HG02588 (cell line): ENCODE results near the gene TMEM138.
"Not testable (repeated sequence)": the region's sequence is repeated elsewhere in the genome, so short reads cannot be mapped to it uniquely, and the experiment has no call there.

Experiments
- ATAC-seq: cut with Tn5 transposase; IDR thresholded peaks from one replicate; pipeline ENCODE4 v1.9.1; 2021; ENCODE audit warnings: mild to moderate bottlenecking, moderate library complexity; ENCODE audit not compliant: unreplicated experiment

The TMEM138 gene

DNA sequence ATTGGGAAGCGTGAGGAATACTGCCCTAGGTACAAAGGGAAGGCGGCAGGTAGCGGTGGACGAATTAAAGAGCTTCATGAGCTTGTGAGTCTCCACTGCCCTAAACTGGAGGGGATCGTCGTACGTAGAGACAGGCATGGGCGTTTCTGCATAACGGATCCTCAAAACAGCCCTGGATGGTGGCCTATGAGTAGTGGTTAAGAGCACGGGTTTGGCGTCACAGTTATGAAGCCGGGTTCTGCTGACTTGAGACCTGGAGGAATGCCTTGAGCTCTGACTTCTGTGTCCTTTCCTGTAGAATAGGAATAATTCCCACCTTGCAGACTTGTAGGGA, 335 bp downstream of the TMEM138 start:
- ATAC-seq, result no peak

DNA sequence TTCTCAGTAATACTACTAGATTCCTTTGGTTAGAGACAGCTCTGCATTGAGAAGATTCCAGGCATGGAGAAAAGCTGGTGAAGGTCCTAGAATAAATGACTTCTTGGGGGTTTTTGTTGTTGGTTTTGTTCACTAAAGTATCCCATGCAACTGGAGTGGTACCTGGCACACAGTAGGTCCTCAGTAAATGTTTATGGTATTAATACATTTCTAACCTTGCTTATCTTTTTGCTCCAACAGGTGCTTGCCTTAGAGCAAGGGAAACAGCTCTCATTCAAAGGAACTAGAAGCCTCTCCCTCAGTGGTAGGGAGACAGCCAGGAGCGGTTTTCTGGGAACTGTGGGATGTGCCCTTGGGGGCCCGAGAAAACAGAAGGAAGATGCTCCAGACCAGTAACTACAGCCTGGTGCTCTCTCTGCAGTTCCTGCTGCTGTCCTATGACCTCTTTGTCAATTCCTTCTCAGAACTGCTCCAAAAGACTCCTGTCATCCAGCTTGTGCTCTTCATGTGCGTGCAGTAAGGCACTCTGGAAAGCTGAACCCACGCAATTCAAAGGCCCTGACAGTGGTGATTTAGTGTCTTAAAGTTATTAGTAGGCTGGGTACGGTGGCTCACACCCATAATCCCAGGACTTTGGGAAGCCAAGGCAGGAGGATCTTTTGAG, 2.0 kb downstream of the TMEM138 start:
- no peak for ATAC-seq

DNA sequence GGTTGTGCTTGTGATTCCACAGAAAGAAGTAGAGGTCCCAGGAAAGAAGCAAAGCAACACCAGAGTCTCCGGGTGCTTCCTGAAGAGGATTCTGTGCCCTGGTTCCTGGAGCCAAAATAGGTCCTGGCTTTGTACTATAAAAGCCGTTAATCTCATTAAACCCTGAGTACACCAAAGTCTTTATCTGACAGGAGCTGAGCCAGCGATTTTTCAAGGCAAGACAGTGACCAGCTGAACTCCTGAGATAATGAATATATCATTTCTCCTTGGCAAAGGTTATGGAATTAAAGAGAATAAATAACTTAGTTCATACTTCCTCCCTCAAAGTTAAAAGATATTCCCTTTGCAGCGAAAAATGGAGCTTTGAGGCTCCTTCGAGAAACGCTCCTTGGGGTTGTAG, 5.2 kb downstream of the TMEM138 start:
- no peak for ATAC-seq

DNA sequence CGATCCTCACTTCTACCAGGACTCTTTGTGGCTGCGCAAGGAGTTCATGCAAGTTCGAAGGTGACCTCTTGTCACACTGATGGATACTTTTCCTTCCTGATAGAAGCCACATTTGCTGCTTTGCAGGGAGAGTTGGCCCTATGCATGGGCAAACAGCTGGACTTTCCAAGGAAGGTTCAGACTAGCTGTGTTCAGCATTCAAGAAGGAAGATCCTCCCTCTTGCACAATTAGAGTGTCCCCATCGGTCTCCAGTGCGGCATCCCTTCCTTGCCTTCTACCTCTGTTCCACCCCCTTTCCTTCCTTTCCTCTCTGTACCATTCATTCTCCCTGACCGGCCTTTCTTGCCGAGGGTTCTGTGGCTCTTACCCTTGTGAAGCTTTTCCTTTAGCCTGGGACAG, 6.5 kb downstream of the TMEM138 start:
- ATAC-seq, result no peak

DNA sequence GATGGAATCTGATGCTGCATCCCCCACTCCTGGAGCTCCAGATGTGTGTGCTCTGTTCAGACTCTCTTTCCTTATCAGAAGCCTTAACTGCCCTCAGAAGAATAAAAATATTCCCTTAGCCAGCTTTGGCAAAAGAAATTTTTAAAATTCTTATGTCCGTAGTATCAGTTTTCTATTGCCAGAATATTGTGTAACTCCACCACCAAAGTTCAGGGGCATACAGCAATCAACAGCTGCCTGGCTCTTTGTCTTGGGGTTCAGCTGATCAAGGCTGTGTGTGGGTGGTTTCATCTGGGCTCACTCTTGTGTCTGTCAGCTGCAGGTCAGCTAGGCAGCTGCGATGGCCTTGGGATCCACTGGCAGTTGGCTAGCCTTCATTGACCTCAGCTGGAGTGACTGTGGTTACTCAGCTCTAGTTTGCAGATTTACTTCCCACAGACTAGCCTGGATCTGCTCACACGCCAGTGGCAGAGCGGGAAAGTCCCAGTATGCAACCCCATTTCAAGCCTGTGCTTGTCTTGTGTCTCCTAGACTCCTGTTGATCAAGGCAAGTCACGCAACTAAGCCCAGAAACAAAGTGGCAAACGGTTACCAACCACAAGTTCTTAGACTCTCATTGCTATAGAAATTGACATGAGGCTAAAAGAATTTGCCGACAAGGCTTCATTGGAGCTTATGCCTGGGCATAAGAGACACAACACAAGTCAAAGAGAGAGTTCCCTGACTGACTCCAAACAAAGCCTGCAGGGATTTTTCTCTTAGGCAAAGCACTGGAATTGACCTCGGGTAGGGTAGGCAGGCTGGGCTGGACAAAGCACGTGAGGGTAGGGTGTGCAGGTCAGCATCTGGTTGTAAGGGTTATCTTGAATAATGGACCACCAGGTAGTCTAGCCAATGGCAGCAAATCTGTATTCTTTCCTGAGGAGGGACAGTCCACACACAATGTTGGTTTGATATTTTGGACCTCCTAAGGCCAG, 7.5 kb downstream of the TMEM138 start:
- ATAC-seq, result no peak

DNA sequence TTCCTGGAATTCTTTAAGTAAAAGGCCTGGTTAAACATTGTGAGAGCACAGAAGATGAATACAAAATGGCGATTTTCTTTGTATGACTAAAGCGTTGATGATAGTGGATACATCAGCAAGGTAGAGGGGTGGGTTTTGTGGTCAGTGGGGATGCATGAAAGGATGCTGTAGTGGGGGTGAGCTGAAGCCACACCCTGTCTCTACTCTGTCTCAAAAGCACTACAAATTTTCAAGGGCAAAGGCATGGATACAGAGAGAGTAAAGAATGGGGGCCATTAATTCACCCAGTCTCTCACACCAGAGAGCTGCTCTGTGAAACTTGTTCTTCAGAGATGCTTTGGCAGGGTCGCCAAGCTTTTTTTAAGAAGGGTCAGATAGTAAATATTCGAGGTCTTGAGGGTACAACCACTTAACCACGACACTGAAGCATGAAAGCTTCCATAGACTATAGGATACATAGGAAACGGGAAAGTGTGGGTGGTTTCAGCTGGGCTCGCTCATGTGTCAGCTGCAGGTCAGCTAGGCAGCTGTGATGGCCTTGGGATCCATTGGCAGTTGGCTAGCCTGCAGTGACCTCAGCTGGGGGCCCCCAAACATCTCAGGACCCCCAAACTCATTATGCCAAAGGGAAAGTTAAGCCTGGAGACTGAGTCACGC, 8.3 kb downstream of the TMEM138 start:
- ATAC-seq, result no peak

DNA sequence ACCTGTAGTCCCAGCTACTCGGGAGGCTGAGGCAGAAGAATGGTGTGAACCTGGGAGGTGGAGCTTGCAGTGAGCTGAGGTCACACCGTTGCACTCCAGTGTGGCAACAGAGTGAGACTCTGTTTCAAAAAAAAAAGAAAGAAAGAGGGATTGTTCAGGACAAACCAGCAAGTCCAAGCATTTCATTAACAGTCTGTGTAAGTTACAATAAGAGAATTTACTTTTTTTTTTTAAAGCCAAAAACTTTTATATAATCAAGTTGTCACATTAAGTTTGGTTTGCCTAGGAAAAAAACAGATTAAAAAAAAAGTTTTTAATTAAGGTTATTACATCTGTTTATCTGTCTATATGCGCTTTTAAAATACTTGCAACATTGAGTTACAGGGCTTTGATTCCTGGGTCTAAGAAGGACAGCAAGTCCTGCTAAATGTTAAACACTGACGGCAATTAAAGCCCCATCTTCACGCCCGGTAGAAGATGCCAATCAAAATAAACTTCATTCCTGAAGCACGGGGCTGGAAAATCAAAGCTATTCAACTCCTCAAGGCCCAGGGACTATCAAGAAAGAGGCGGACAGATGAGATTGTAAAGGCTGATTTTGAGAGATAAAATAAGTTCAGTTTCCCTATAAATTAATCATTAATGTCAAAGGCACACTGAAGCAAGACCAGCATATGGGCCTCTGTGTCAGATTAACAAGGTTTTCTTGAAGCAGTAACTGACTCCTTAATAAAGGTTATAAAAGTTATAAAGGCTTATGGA, 10.7 kb downstream of the TMEM138 start:
- no peak for ATAC-seq

DNA sequence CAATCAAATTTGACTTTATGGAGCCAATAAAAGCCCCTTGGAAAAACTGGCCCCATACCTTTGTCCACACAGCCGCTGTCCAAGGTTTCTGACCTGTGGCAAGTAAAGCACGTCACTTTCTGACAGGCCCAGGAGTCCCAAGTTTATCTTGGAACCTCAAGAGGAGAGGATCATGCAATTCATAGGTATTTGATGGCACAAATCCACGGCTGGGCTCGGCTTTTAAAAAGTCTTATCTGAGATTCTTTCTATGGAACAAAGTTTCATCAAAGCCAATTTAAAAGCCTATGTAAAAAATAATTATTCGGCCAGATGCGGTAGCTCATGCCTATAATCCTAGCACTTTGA, 13.6 kb downstream of the TMEM138 start:
- no peak for ATAC-seq

DNA sequence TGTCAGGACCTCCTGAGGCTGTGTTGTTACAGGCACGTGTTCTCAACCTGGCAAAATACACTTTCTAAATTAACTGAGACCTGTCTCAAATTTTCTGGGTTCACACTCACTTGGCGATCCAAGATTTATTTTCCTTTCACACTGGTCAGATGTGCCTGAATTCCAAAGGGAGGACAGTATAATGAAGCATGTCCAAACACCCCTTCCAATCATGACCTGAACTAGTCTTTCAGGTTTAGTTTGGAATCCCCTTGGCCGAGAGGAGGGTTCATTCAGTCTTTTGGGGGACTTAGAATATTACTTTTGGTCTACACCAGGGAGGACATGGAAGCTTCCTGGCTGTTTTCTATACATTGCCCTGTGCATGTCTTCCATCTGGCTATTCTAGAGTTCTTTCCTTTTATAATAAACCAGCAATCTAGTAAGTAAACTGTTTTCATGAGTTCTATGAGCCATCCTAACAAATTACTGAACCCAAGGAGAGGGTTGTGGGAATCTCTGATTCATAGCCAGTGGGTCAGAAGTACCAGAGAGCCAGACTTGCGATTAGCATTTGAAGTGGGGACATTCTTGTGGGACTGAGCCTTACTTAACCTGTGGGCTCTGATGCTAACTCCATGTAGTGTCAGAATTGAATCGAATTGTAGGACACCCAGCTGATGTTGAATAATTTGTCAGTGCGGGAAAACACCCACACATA, 15.4 kb downstream of the TMEM138 start:
- no peak for ATAC-seq

DNA sequence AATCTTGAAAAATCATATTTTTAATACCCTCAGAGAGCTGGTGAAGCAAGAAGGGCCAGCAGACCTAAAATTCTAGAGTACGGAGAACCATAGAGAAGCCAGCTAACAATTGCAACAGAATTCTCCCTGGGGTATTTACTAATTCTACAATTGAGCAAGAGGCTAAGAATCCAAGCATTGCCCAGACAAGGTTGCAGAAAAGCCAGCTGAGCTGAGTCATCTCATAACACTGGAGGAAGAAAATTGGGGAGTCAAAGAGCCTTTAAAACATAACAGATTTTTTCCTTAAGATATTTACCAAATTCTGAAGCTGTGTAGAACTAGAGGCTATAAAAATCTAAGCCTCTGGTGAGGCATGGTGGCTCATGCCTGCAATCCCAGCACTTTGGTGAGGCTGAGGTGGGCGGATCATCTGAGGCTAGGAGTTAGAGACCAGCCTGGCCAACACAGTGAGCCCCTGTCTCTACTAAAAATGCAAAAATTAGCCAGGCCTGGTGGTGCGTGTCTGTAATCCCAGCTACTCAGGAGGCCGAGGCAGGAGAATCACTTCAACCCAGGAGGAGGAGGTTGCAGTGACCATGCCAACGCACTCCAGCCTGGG, 16.6 kb downstream of the TMEM138 start:
- ATAC-seq, result no peak

DNA sequence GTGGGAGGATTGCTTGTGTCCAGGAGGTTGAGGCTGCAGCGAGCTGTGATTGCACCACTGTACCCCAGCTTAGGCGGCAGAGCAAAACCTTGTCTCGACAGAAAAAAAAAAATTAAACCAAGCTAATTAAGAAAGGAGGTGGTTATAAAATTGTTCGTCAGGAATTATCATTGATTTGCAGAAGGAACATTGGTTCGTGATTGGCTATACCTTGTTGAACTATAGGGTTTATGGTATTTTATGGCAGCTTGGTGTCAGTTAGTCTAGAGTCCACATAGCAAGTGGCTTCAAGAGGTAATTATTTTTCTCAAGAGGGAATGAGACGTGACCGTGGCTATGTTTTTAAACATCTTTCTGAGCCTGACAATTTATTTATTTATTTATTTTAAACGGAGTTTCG, 18.7 kb downstream of the TMEM138 start:
- no peak for ATAC-seq

DNA sequence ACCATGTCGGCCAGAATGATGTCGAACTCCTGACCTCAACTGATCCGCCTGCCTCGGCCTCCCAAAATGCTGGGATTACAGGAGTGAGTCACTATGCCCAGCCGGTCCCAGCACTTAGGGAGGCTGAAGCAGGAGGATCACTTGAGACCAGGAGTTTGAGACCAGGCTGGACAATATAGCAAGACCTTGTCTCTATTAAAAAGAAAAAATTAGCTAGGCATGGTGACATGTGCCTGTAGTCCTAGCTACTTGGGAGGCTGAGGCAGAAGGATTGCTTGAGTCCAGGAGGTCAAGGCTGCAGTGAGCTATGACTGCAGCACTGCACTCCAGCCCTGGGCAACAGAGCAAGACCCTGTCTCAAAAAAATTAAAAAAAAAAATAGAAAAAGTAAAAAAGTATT, 21.7 kb downstream of the TMEM138 start:
- not testable (repeated sequence) for ATAC-seq

DNA sequence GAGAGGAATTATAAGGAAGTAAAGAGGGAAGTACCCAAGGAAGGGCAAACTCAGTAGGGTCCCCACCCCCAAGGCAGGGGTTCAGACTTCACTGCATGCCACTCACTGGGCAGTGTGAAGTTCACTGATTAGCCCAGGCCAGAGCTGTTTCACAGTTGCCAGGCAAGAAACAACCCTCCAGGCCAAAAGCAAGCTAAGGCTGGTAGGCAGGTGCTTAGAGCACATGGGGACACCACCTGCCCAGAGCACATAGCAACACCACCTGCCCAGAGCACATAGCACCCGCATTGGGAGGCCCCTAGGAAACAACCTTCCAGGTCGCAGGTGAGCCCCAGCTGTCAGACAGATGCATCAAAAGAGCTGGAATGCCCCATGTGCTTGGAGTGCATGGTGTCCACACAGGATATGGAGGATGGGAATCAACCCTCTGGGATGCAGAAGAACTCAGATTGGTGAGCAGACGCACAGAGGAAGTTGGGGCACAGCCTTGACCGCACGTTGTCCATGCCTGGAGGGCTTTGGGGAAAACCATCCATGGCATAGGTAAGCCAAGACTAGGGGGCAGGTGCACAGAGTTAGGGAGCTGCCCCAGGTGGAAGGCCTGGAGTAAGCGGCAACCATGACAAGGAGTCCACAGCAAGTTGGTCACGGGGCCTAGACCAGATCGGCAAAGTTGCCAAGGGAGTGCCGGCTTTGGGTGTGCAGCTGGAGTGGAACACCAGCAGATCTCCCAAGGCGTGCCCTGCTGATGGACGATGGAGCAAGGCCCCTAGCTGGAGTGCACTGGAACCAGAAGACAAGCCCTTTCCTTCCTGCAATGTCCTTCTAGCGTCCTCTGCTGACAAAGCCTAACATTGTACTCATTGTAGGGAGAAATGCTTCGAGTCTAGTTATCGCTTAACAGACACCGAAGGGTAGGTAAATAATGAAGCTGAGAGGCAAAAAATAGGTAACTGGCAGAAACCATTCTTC, 22.4 kb downstream of the TMEM138 start:
- no peak for ATAC-seq

DNA sequence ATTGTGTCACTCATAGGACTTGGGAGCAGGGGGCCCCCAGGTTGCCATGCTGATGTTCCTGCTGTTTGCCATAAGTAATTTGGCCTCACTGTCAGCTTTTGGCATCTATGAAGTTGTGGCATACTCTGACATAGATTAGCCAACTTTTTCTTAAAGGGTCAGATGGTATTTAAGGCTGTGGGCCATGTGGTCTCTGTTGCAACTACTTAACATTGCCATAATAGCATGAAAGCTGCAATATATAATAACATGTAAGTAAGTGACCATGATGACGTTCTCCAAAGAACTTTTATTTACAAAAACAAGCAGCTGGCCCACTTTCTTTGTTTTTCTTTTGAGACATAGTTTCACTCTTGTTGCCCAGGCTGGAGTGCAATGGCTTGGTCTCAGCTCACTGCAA, 28.0 kb downstream of the TMEM138 start:
- ATAC-seq, result no peak

DNA sequence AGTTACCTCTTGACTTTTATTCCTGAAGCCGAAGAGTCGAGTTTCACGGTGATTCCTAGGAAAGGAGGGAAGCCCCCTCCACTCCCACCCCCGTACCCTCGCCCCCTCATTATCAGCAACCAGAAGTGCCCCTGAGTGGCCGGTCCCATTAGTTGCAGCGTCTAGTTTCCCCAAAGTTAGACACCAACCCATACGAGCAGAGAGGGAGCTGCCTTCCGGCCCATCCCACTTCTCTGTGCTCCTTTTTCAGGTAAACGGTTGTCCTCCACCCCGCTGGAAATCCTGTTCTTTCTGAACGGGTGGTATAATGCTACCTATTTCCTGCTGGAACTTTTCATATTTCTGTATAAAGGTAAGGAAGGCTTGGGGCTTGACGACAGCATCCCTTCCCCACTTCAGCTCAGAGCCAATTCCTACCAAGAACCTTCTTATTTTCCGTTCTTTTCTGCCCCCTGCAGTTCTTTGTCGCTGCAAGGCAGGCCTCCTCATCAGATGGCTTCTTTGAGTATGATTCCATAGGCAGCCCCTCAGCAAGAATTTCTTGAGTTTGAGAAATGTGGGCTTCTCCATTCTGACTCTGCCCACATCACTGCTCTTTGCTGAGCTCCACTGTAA, 30.9 kb downstream of the TMEM138 start:
- ATAC-seq, result peak; percentile 16

DNA sequence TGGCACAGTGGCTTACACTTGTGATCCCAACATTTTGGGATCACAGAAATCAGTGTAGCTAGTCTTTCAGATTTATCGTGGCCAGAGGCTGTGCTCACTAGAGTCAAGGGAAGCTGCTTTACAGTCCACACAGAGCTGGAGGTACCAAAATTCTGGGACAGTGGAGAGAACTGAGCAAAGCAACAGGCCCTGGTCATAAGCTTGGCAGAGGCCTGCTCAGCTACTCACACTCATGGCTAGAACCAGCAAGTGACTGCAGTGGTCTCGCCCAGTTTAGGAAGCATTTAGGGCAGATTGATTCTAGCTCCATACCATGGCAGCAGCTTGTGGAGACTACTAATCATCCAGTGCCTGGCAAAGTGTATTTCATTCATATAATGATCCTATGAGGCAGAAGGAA, 39.0 kb downstream of the TMEM138 start:
- ATAC-seq, result no peak

DNA sequence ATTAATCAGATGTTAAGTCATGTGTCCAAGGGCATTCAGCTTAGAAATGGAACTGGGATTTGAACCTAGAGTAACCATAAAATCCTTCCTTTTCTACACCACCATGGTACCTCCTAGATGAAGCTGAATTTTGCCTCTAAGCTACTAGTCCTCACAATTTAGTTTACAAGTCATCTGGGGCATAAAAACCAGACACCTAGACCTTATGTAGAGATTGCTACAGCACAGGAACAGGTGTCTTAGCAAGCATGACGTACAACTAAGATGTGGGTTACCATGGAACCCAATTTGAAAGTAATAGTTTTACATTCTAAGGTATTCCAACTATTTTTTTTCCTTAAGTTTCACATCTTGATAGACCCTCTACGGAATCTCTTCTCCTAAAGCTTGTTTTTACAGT, 39.4 kb downstream of the TMEM138 start:
- no peak for ATAC-seq

DNA sequence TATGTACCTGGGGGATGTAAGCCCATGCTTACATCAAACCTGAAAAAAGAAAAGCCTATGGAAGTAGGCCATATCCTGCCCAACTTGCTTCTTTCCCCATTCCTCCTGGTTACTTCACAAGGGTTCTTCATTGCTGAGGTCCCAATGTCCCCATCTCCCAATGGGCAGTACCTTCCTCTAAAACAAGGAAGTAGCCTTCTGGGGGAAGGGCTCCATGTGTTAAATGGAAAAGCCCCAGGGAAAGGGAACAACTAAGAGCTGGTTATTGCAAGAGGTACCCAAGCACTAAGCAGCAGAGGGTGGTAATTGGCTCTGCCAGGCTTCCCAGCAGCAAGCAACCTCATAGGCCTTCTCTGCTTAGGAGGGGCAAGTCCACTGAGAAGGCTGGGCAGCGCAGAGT, 41.5 kb downstream of the TMEM138 start:
- ATAC-seq, result no peak

DNA sequence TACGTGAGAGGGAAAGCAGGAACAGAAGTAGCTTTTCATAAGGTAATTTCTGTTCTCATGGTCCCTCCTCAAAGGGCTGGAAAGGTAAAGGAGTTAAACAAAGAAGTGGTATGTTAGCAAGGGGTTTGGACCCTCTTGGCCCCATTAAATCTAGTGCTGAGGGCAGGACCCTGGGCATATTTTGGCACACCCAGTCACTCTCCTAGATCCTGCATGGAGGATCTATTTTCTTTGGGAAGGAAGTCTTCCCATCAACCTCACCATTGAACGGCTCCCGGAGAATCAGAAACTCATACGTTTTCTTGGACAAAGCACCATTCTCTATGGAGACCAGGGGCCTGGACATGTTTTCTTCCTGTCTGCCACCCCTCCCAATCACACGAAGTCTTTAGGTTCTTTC, 41.9 kb downstream of the TMEM138 start:
- ATAC-seq, result no peak
